ENCODE measurements around the gene PRRG4.

GRCh38 chr11:32817181-32817851 lies 12.4 kb upstream of the PRRG4 start:
- TF ChIP-seq CTCF (IDR thresholded peaks at IDR 0.05; ENCODE audit: poor library complexity) (no peak), EZH2 (IDR thresholded peaks at IDR 0.05; ENCODE audit: borderline replicate concordance) (no peak), EZH2phosphoT487 (IDR thresholded peaks at IDR 0.05; ENCODE audit: low read depth, severe bottlenecking, unreplicated experiment) (no peak)

All from hepatocyte (in vitro differentiated cells).